KBM-7 (cell line): ENCODE data around the gene TYMS.
A peak's percentile ranks its signal among the peaks of the same experiment; 100 is the strongest.

Experiments
- DNase-seq: peaks from one replicate; pipeline ENCODE4 v3.0.0-alpha.2; 2015
- in situ Hi-C: fragments of 300-500 bp; cut with MboI; formaldehyde crosslinking; loops from 2 replicates; pipeline ENCODE4 v1.14.3; 2020; ENCODE audit warnings: low sequenced_read_pairs, low pct_unique_long_range_greater_than_20kb, mixed read lengths

TYMS gene

GRCh38 chr18:635171-635570 is 22.3 kb upstream of the TYMS start:
- DNase-seq = no peak
- in situ Hi-C loops = no loop called here

DNA sequence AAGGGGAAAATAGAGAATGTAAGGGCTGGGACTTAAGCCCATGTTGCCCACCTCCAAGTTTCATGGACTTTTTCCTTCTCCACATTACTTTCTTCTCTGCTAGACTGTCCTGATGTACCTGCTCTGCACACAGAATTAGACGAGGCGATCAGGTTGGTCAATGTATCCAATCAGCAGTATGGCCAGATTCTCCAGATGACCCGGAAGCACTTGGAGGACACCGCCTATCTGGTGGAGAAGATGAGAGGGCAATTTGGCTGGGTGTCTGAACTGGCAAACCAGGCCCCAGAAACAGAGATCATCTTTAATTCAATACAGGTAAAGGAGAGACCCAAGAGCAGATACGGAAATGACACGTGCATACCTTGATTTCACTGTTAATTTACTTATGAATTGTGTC is 16.2 kb upstream of the TYMS start:
- in situ Hi-C loops = no loop called here

GRCh38 chr18:644395-645004 is 13.0 kb upstream of the TYMS start:
- peak; percentile 70 for DNase-seq
- in situ Hi-C loops = no loop called here

More for the DNA sequence above, 16.2 kb upstream of the TYMS start:
- DNase-seq = no peak

DNA sequence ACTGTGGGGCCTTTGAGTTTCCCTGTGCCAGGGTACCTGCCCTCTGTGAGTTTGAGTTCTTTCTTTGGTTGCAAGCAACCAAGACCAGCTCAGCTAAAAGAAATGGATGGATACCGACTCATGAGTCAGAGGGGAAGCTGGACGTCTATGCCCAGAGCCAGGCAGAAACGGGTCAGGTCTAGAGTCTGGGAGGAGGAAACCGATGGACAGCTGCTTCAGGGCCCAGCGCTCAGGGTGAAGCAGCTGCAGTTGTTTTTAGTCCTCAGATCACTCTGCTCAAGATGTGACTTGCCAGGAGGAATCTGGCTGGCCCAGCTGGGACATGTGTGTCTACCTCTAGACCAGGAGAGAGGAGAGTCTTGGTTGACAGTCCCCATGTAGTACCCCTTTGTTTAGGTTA is 10.1 kb upstream of the TYMS start:
- DNase-seq = no peak
- in situ Hi-C loops = no loop called here

DNA sequence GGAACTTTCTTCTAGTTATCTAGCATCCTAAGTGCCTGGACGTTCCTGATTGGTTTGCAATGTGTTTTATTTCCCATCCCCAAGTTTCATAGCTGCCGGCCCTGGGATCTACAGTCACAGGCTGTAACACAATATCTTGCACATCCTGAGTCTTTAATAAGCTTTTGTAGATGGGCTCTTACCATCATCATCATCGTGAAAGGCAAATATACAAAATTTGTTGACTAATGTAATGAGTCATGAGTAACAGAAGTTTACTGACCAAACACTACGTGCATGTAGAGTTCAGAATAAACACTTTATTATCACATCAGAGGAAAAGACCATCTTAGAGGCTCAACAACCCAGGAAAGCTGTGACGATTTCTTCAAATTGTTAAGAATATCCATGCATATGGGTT is 8.1 kb upstream of the TYMS start:
- in situ Hi-C loops = no loop called here
- DNase-seq = no peak

DNA sequence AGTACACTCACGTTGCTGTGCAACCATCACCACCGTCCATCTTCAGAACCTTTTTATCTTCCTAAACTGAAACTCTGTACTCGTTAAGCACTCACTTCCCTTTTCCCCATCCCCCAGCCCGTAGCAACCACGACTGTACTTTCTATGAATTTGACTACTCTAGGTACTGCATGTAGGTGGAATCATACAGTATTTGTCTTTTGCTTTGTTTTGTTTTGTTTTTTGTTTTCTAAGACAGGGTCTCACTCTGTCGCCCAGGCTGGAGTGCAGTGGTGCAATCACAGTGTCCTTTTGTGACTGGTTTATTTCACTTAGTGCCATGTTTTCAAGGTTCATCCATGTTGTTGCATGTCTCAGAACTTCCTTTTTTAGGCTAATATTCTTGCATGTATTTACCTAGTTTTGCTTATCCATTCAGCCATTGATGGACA is 7.0 kb upstream of the TYMS start:
- in situ Hi-C loops = no loop called here
- DNase-seq = peak; percentile 82

DNA sequence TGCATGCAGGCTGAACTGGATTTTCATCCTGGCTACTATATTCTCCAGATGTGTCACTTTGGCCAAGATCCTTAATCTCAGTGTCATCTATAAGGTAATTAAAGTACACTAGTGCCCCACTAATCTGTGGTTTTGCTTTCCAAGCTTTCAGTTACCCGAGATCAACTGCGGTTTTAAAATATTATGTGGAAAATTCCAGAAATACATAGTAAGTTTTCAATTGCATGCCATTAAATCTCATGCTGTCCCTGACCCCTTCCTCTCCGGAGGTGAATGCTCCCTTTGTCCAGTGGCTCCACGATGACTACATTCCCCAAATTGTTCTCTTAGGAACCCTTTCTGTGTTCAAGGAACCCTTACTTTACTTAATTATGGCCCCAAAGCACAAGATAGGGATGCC is 5.3 kb upstream of the TYMS start:
- in situ Hi-C loops = no loop called here
- DNase-seq = no peak

GRCh38 chr18:653512-653911 is 3.9 kb upstream of the TYMS start:
- no peak for DNase-seq
- in situ Hi-C loops = no loop called here

GRCh38 chr18:654601-655000 is 2.9 kb upstream of the TYMS start:
- in situ Hi-C loops = no loop called here

GRCh38 chr18:655445-655844 is 2.0 kb upstream of the TYMS start:
- no peak for DNase-seq
- in situ Hi-C loops = no loop called here

More at GRCh38 chr18:654601-655000, 2.9 kb upstream of the TYMS start:
- DNase-seq = no peak

- in situ Hi-C loops = no loop called here
- peak; percentile 94 for DNase-seq
Measured at GRCh38 chr18:658001-658946, 821 bp downstream of the TYMS start.

GRCh38 chr18:658947-659533 is 1.6 kb downstream of the TYMS start:
- DNase-seq = no peak
- in situ Hi-C loops = no loop called here

DNA sequence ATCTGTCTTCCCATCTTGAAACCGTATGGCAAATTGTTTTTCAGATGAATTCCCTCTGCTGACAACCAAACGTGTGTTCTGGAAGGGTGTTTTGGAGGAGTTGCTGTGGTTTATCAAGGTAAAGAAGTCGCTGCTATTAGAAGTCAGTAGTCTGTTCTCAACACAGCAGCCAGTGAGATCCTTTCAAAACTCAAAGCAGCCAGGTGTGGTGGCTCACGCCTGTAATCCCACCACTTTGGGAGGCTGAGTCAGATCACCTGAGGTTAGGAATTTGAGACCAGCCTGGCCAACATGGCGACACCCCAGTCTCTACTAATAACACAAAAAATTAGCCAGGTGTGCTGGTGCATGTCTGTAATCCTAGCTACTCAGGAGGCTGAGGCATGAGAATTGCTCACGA is 2.1 kb downstream of the TYMS start:
- in situ Hi-C loops = no loop called here
- DNase-seq = no peak

DNA sequence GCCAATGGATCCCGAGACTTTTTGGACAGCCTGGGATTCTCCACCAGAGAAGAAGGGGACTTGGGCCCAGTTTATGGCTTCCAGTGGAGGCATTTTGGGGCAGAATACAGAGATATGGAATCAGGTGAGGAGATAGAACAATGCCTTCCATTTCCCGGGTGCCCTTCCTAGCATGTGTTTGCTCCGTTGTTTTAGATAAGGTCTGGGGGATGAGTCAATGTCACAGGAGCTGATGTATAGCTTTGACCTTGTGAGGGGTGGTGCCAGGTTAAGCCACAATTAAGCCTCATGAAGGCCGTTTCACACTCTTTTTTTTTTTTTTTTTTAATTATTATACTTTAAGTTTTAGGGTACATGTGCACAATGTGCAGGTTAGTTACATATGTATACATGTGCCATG is 4.7 kb downstream of the TYMS start:
- in situ Hi-C loops = no loop called here
- DNase-seq = no peak

DNA sequence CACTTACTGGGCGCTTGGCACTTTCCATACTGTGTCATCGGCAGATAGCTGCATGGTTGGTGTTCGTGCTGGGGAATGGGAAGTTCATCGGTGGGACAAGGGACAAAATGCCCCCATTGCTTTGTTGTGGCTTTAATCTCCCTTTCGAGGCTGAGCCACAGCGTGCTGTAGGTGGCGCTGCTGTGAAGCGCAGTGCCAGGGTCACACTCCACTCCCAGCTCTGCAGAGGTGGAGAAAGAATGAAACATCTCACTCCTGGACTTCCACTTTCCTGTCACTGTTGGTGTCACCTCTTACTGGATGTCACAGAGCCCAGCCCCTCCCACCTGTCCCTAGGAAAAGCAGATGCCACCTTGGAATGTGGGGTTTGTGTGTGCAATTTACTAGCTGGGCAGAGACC is 8.7 kb downstream of the TYMS start:
- in situ Hi-C loops = no loop called here
- peak; percentile 49 for DNase-seq

DNA sequence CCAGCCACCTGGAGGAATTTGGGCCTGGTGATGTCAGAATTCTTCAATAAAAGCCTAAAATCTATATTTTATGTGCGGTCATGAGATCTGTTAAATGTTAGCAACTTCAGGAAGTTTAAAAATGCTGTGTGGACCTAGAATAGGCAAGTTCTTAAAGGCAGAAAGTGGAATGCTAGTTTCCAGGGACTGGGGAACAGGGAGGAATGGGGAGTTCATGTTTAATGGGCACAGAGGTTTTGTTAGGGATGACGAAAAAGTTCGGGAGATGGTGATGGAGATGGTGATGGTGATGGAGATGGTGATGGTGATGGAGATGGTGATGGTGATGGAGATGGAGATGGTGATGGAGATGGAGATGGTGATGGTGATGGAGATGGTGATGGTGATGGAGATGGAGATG is 9.2 kb downstream of the TYMS start:
- no peak for DNase-seq
- in situ Hi-C loops = no loop called here

- in situ Hi-C loops = no loop called here
- DNase-seq = no peak
Measured at GRCh38 chr18:668260-668659, 10.8 kb downstream of the TYMS start.

DNA sequence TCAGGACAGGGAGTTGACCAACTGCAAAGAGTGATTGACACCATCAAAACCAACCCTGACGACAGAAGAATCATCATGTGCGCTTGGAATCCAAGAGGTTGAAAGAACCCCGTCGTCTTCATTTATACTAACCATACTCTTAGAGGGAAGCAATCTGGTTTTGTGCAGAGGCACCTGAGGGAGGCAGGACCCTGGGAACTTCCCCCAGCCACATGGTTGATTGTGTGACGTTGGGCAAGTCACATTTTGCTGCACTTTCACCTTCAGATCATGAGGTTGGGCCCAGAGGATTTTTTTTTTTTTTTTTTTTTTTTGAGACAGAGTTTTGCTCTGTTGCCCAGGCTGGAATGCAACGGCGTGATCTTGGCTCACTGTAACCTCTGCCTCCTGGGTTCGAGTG is 11.6 kb downstream of the TYMS start:
- in situ Hi-C loops = no loop called here
- no peak for DNase-seq

DNA sequence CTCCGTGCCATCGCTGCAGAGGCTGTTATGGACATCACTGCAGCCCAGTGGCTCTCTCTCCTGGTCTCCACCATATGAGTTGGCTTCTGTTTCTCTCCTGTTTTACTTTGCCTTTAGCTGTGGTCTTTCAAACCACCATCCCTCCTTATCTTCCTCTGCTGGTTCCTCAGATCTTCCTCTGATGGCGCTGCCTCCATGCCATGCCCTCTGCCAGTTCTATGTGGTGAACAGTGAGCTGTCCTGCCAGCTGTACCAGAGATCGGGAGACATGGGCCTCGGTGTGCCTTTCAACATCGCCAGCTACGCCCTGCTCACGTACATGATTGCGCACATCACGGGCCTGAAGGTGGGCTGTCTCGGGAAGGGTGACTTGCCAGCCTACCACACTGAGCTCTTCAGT is 13.1 kb downstream of the TYMS start:
- in situ Hi-C loops = no loop called here
- DNase-seq = no peak

- in situ Hi-C loops = no loop called here
- no peak for DNase-seq
Measured at GRCh38 chr18:671405-671804, 14.0 kb downstream of the TYMS start.
